Measurements from ENCODE around the gene ADAMTS2.

The ADAMTS2 gene

DNA sequence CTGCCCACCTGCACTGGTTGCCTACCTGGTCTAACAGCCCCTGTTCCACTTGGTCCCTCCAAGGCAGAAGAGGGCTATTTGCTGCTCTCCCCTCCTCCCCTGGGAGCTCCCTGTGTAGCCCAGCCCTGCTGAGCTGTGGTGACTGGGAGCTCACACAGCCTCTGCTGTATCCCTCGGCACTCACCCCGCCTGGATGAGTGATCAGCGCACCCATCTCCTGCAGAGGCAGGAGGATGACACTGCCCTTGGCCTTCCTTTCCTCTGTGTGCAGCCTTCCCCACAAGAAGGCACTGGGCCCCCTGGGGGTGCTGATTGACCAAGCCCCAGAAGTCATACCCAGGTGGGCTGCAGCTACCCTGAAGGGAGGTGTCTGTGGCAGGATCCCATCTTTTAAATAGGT is 134.2 kb downstream of the ADAMTS2 start:
- DNase-seq: no peak

DNA sequence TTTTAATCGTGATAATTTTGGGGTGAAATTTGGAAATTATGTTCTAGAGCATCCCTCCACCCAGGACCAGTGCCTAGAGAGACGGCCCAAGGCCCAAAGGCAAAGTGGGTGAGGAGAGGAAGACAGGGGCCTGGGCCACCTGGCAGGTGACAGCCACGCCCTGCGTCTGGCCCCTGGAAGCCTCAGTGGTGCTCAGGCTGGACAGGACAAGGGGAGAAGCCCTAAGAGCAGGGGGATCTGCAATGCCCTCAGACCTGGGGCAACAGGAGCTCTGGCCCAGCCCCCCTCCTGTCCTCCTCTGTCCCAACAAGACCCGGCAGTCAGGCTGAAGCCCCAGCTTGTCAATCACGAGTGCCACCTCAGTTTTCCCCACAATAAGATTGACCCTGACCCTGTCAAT is 134.8 kb downstream of the ADAMTS2 start:
- DNase-seq: no peak

DNA sequence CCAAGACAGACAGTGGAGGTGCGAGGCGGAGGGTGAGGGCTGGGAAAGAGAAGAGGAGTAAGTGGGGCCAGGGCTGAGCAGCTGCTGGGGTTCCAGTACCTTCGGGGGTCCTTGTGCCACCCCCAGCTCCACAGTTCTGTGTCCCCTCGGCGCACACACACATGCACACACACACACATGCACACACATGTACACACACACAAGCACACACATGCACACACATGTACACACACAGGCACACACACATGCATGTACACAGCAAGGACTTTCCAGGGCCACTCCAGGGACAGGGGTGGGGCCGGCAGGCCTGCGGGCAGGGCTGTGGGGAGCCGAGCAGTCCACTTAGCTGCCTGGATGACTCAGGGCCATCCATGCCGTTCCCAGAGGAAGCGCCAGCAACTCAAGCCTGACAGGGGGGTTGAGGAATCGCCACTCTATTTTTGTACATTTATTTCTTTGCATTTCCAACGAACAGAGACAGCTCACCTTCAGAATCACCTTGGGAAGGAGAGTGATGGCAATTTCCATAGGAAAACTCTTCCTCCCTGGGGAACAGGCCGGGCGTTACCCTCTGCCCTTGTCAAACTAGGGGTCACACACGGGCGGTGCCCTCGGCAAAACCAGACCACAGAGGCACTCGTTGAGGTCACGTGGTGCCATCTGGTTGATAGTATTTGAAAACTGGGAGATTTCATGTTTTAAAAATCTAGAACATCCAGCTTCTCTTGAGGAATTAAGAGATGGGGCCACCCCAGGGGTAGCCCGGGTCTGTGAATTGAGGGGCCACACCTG is 135.7 kb downstream of the ADAMTS2 start:
- DNase-seq: no peak

DNA sequence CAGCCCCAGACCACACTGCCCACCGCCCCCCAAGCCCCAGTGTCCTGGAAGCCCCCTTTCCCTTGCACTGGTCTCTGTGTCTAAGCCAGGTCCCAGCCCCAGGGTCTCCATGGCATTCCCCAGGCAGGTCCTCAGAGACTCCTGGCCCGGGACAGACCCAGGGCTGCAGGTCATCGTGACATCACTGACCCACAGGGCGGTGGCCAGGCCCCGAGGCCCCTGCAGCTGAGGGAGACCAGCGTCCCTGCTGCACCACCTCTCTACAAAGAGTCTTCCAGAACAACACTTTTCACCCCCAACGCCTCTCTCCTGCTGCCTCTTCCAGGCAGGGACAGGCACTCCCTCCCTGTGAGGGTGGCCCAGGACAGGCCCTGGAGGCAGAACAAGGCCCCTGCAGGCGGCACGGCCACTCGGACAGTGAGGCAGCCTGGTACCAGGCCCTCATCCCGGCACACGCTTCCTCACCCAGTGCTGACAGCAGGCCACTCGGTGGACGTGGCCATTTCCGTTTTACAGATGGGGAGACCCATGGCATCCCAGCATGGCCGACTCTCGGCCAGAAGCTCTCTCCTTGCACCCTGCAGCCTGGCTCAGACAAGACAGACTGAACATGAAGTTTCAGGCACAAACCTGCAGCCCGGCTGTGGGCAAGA is 136.4 kb downstream of the ADAMTS2 start:
- DNase-seq: no peak

DNA sequence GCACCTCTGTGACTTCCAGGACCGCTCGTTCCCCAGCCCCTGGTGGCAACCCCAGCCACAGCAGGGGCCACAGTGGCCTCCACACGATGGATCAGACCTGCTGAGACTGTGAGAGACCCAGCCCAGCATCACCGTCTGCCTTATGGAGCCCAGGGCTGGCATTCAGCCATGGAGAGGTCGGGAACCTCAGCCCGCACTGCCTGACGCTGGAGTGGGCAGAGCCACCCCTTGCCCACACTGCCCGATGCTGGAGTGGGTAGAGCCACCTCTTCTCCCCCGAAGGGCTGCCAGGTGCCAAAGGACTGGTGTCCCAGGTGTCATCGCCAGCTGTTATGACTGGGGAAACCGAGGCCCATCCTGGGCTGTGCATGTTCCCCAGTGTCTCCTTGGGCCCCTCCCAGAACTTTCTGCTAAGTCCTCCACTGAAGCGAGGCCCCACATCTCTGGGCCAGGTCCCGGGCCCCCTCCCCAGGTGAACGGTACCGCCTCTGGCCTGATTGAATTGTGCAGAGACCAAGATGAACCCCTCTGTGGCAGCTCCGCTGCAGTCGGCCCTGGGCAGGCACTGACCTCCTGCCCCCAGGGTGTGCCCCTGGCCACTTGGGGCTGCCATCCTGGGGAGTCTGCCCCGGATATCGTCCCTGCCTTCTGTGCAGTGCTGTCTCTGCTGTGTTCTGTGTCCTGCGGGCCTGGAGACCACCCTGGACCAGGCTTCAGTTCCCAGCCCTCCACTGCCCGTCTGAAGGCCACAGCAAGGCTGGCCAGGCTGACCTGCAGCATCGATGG is 137.1 kb downstream of the ADAMTS2 start:
- no peak for DNase-seq

DNA sequence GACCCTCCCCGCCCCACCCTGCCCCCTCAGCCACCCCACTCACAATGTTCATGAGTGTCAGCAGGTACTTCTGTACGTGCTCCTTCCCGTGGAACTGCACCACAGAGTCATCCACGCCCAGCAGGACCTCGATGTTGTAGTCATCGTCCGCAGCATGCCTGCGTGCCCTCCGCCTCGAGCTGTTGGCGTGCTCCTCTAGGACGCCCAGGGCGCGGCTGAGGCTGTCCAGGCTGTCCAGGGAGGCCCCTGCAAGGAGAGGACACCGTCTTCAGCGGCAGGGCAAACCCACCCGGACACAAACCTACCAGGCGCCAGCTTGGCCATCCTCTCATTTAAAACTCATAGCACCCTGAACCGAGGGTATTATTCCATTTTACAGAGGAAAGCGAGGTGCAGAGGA is 137.8 kb downstream of the ADAMTS2 start:
- DNase-seq: no peak

DNA sequence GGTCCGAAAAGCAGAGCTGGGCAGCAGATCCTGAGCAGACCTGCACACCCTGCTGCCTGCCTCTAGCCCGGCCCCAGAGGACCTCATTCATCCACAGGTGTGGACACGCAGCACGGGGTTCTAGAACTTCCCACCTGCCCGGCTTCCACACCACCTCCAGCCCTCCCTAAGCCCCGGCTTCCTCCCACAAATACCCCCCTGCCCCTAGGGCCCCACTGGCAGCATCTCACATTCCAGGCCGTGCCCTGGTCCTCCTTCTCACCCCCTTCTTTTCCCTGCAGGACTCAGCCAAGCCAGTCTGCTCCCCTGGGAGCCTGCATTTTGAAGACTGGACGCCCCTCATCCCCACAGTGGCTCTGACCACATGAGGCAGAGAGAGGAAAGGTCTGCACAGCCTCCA is 138.9 kb downstream of the ADAMTS2 start:
- DNase-seq: no peak

DNA sequence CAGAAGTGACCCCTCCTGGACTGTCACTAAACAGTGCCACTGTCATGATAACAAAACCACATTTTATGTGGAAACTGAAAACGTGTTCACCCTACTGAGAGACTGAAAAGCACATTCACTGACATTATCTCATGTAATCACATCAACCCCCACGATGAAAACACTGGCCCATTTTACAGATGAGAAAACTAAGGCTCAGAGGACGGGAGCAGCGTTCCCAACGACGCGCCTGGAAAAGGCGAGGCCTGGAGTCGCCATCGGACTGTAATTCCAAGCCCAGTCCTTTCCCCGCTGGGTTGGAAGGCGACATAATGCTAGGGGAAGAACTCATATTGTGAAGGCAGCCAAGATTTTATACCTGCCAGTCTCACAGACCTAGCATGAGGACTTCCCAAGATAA is 140.0 kb downstream of the ADAMTS2 start:
- DNase-seq: no peak

DNA sequence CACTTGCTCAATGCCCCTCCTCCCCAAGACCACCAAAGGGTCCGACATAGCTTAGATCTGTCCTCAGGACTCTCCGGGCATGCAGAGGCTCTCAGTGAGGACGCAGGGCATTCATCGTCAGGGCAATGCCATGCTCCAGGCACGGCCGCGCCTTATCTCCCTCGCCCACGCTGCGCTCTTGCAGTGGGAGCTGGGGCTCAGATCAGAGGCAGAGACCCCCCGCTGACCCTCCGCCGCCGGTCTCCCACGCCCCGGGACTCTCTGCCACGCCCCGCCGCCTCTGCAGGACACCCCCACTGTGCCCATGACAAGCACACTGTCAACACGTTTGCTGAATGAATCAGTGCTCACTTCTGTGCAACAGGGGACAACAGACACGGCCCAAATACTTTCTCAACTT is 140.7 kb downstream of the ADAMTS2 start:
- no peak for DNase-seq

DNA sequence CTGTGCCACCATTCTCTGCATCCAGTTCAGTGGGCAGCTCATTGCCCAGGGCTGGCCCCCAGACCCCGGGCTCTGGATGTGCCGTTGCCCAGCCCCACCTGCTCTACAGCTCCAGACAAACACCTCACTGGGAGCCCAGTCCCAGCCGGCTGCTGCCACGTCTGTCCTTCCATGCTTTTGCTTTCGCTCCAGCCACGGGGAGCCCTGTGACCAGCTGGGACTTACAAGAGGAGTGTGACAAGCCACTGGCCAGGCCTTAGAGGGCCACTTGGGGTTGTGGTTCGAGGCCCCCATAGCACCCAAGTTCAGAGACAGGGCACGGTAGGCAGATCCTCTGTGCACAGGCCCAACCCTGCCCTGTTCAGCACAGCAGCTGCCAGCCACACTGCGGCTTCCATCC is 142.0 kb downstream of the ADAMTS2 start:
- DNase-seq: no peak

DNA sequence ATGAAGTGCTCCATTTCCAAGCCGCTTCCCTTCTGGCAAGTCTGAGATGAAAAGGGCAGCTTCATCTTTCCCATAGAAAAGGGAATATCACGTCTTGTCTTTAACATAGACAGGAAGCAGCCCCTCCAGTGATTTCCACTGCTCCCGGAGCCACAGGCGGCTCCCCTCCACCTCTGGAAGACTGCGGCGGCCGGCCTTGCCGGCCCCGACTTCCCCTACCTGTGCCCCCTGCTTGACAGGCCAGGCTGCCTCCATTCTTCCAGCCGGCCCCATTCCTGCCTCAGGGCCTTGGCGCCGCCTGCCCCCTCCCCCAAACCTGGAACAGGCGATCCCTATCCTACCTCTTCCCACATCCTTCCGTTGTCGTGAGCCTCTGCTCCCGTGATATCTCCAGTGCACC is 143.3 kb downstream of the ADAMTS2 start:
- no peak for DNase-seq

DNA sequence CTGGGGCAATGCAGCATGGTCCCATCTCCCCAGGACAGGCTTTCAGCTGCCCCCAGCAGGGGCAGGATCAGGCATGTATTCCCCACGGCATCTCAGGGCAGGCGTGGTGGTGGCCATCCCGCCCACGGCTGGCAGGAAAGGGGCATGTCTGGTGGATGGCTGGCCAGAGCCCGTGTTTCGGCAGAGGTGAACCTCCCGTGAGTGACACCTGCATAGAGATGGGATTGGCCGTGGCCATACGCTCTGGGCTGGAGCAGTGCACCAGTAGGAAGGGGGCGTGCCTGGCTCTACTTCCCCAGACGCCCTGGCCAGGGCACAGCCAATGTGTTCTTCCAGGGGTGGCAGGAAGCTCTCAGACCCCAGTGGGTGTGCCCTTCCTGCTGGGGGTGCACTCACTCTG is 146.0 kb downstream of the ADAMTS2 start:
- no peak for DNase-seq

DNA sequence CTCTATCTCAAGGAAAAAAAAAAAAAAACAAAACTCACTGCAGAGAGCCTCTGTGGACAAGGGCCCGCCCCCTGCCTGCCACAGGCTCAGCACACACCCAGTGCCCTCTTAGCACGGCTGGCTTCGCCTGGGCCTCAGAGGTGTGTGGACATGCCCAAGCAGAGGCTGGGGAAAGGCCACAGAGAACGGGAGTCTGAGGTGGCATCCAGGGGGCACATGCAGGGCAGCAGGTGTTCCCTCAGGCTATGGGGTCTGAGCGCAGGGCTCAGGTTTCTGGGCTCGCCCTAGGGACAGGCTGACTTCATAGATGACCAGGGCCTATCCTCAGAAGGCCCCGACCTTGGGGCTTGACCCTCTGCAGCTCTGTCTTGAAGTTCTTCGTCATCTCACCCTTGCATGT is 146.4 kb downstream of the ADAMTS2 start:
- DNase-seq: no peak

DNA sequence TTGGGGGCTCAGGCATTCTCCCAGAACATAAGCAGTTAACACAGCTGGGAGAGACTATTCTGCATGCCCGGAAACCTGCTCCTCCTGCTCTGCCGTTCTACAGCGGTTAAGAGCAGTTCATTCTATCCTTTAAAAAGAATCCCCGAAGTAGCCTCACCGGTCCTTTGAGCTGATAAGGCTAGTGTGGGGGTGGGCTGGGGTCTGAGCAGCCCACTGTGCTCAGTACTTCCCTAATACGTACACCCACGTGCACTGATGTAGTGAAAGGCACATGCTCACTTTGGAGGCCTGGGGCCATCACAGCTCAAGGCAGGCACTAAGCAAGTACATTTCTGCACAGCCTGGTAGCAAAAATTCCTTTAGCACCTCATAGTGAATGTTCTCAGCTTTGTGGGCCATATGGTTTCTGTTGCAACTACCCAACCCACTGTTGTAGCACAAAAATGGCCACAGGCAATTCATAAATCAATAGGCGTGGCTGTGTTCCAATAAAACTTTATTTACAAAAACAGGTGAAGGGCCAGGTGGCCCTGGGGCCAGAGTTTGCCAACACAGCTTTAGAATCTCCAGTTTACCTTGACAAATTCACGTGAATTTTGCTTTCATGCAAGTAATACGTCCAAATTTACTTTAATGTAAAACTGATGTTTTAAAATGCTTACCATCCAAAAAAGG is 148.7 kb downstream of the ADAMTS2 start:
- no peak for DNase-seq

DNA sequence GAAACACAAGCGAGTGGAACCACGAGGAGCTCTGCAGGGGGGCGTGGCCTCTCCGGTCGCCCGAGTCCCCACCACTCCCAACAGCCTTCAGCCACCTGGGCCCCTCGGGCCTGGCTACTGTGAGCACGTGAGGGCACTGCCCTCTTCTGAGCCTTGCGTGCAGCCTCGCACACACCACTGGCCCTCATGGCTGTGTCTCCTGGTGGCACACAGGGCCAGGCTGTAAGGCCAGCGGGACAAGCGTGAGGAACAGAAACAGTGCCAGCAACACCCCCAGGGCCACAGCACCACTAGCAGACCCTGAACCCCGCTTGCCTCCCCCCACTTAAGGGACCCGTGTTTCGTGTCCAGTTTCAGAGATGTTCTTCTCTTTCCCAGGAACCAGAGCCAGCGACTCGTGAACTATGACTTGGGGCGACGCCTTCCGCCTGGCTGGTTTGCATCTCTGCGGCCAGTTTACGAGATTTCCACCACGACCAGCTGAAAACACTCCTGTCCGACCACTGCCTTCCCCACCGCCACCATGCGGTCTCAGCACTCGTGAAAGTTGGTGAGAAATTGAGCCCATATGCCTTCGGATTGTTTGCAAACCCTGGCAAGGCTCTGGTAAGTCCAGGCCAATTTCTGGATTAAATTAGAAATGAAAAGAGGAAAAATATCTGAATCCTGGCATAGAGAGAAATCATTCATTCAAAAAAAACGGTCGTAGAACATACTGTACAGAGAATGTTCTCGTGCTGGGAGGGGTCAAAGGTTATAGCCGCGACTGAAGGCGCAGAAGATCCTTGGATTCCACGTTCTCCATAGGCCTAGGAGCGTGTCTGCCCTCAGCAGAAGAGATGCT is 149.5 kb downstream of the ADAMTS2 start:
- no peak for DNase-seq

DNA sequence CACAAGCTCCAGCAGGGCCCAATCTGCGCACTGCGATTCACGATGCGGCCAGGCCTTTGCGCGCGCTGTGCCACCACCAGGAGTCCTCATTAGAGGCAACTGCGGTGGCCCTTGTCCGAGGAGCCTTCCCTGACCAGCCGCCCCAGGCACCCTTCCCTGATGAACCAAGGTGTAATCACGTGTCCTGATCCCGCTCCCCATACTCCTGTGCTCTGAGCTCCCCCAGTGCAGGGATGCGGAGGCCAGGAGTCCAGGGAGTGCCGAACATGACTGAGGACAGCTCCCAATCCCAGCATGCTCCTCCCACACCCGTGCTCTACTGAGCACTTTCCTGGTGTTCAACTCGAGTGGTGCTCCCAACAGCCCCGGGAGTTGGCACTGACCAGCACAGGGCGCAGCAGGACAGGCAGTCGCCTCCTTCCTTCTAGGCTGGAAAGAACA is 150.3 kb downstream of the ADAMTS2 start:
- no peak for DNase-seq

DNA sequence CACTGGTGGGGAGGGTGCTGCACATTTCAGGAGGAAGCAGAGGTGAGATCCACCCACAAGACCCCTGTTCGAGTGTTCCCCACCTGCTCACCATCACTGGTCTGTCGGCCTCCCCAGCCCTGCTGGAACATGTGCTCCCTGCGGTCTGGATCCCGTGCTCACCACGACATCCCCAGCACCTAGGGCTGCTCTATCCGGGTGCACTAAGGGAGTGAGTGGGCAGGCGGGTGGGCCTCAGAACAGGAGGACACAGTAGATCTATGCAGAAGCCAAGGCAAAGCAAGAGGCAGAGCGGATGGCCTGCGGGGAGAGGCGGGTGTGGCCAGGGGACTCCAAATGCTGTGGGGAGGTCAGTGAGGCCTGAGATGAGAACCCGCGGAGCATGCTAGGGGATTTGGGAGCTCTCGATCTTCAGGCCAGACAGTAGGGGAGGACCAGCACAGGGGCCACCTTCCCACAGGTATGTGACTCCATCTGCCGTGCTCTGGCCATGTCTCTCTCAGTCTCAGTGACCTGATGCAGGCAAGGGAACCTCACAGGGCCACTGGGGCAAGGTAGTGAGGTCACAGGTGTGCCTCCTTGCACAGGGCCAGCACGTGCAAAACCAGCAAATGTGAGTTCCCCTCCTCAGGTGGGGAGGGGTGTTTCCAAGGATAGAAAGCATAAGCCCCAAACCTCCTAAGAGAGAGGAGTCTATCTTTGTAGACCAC is 150.9 kb downstream of the ADAMTS2 start:
- DNase-seq: no peak

DNA sequence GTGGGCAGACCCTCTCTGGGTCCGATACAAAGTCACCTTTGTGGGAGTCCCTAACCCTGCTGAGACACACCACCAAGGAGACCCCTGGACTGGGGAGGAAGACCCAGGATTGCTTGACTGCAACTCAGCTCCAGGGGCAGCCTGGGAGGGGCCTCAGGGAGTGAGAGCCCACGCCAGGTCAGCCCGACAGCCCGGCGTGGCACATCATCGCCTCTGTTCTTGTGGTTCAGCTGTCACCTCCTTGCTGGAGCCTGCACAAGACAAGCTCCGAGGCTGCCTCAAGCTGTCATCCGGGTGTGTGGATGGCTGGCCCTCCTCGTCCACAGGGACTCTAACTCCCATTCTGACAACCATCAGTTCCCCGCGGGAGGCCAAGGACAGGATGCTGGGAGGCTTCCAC is 151.5 kb downstream of the ADAMTS2 start:
- DNase-seq: no peak

DNA sequence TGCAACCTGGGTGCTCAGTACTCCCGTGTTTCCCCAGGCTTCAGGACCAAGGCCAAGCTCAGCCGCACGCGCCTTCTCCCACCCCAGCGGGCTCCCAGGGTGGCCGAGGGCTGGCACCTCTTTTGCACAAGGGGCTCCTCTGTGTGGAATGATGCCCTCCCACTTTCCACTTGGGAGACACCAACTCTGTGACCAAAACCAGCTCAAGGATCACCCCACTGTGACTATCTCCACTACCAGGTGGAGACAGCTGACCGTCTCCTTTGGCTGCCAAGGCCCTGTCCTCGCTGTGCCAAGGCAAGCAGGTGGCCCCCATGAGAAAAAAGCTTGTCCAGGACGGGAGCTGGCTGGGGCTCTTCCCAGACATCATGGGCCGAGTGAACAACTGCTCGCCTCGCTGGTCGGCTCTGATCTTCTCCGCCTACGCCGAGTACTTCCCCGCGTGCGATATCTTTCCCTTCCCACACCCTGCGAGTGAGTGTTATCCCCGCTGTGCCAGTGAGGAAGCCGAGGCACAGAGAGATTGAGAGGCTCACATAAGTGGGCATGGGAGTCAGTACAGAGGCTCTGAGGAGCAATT is 152.3 kb downstream of the ADAMTS2 start:
- DNase-seq: no peak

DNA sequence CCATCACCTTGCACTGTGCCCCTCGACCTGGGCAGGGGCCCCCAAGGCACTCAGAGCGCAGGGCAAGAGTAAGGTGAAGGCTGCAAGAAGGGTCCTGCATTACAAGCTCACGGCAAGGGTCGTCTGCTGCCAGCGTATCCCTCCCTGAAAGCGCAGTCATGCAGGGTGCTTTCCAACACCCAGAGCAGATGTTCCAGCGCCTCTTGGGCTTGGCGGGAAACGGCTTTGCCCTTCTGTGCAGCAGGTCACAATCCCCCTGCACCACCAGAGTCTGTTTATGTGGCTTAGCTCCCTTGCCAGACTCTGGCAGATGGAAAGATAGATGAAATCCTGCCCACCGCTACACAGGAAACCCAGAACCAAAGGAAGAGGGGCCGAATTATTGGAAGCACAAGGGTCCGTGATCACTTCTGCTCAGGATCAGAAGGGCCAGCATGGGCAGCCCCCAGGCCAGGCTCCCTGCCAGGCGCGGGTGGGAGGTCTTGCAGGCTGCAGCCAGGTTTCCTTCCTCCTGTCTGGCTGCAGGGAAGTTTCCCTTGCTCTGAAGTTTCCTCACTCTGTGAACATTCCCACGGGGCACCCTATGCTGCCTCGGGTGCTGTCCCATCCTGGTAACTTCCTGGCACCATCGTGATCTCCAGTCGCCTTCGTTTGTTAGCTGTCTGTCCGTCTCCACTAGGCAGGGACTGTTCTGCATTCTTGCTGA is 152.9 kb downstream of the ADAMTS2 start:
- peak; percentile 72 for DNase-seq

Data from NCI-H1694 (cell line).